SK-N-SH (cell line): ENCODE data around the gene ALAS1. TPM values are rescaled to one million over a fixed set of nuclear protein-coding genes. Genes with fewer than 3 reads are reported as not detected.

ENCODE experiments used
- CTCF ChIA-PET: fragments of 300-600, 350-600 bp; formaldehyde crosslinking; extraction: SDS; loops from one replicate; lab custom pipeline; 2021; lab: Yijun Ruan, JAX
- POLR2A ChIA-PET: fragments of 350-600 bp; sonication (Branson Sonifier 250); formaldehyde crosslinking; extraction: SDS; loops from one replicate; lab custom pipeline; 2020; ENCODE audit warnings: antibody characterized with exemption, inconsistent platforms; lab: Yijun Ruan, JAX
- DNase-seq: peaks from one replicate; pipeline ENCODE4 v3.0.0; 2012
- H2AFZ ChIP-seq: fragments of 200-600 bp; sonication (generic); 2 replicates; pipeline ENCODE4 v1.8.1; 2016; ENCODE audit warnings: antibody characterized with exemption, mild to moderate bottlenecking, low read depth
- H3F3A ChIP-seq: fragments of 200-600 bp; sonication (generic); replicated peaks from 2 replicates; pipeline ENCODE3; 2016; ENCODE audit warnings: antibody characterized with exemption, mild to moderate bottlenecking; ENCODE audit not compliant: insufficient read depth
- H3K27ac ChIP-seq, 2 experiments: fragments of 200-500 bp in 1 of 2; fragments of 200-600 bp in 1 of 2; sonication (Bioruptor generic) in 1 of 2; sonication (generic), shearing (Covaris generic) in 1 of 2; 2 replicates each; pipeline versions ENCODE4 v1.5.1 to v1.6.1; 2014 to 2016; ENCODE audit warnings: low read depth in 2 of 2, inconsistent platforms in 1 of 2, low read length in 1 of 2, mild to moderate bottlenecking in 1 of 2, mixed read lengths in 1 of 2
- H3K27me3 ChIP-seq: fragments of 200-600 bp; sonication (generic), shearing (Covaris generic); 2 replicates; pipeline ENCODE4 v1.6.1; 2016; ENCODE audit warnings: mixed run types; ENCODE audit not compliant: insufficient read depth
- H3K36me3 ChIP-seq, 2 experiments: fragments of 200-500 bp in 1 of 2; fragments of 200-600 bp in 1 of 2; sonication (Bioruptor generic) in 1 of 2; sonication (generic) in 1 of 2; replicated peaks in 1 of 2; 2 replicates each; pipeline versions ENCODE3 to v1.5.1; 2014 to 2016; ENCODE audit warnings: low read length in 1 of 2, mild to moderate bottlenecking in 1 of 2; ENCODE audit not compliant: insufficient read depth in 2 of 2, control insufficient read depth in 1 of 2
- H3K4me1 ChIP-seq, 2 experiments: fragments of 200-500 bp in 1 of 2; fragments of 200-600 bp in 1 of 2; sonication (Bioruptor generic) in 1 of 2; sonication (generic), shearing (Covaris generic) in 1 of 2; 2 replicates each; pipeline versions ENCODE4 v1.5.1 to v1.6.1; 2014 to 2016; ENCODE audit warnings: low read depth in 1 of 2, low read length in 1 of 2, mixed run types in 1 of 2; ENCODE audit not compliant: insufficient read depth in 2 of 2, control insufficient read depth in 1 of 2
- H3K4me2 ChIP-seq: fragments of 200-600 bp; sonication (generic), shearing (Covaris generic); 2 replicates; pipeline ENCODE4 v1.6.1; 2017; ENCODE audit warnings: mixed run types
- H3K4me3 ChIP-seq, 2 experiments: fragments of 200-500 bp in 1 of 2; fragments of 200-600 bp in 1 of 2; sonication (Bioruptor generic) in 1 of 2; sonication (generic), shearing (Covaris generic) in 1 of 2; 2 replicates each; pipeline versions ENCODE4 v1.5.1 to v1.8.1; 2014 to 2016; ENCODE audit warnings: low read depth in 2 of 2, inconsistent platforms in 1 of 2, low read length in 1 of 2, mild to moderate bottlenecking in 1 of 2, mixed read lengths in 1 of 2, moderate library complexity in 1 of 2
- H3K79me2 ChIP-seq: fragments of 200-600 bp; sonication (generic); 2 replicates; pipeline ENCODE4 v1.8.1; 2017; ENCODE audit warnings: mild to moderate bottlenecking; ENCODE audit not compliant: insufficient read depth
- H3K9ac ChIP-seq: fragments of 200-600 bp; sonication (generic); 2 replicates; pipeline ENCODE4 v1.6.1; 2017; ENCODE audit warnings: mixed run types
- H3K9me2 ChIP-seq: fragments of 200-600 bp; sonication (generic); 2 replicates; pipeline ENCODE4 v1.6.1; 2017; ENCODE audit warnings: mixed run types
- H3K9me3 ChIP-seq: fragments of 200-600 bp; sonication (generic); 2 replicates; pipeline ENCODE4 v1.6.1; 2017; ENCODE audit warnings: mixed run types, mild to moderate bottlenecking, moderate library complexity
- H4K20me1 ChIP-seq: fragments of 200-600 bp; sonication (generic); 2 replicates; pipeline ENCODE4 v1.6.1; 2017; ENCODE audit warnings: mild to moderate bottlenecking, mixed run types; ENCODE audit not compliant: insufficient read depth
- CHD2 ChIP-seq: fragments of 150-350 bp; IDR thresholded peaks from 2 replicates; pipeline ENCODE4 v1.6.1; 2018; ENCODE audit warnings: low read length; ENCODE audit not compliant: partially characterized antibody
- CTCF ChIP-seq: fragments of 200-600 bp; sonication (generic); IDR thresholded peaks from 2 replicates; pipeline ENCODE4 v1.6.1; 2017; ENCODE audit warnings: antibody characterized with exemption, mild to moderate bottlenecking, moderate library complexity
- NFIC ChIP-seq: IDR thresholded peaks from 2 replicates; pipeline ENCODE4 v1.4.0; 2012; ENCODE audit warnings: borderline replicate concordance
- NRF1 ChIP-seq: IDR thresholded peaks from 2 replicates; pipeline ENCODE4 v1.6.1; 2012; ENCODE audit warnings: low read depth, mild to moderate bottlenecking, low read length
- PBX3 ChIP-seq: IDR thresholded peaks from 2 replicates; pipeline ENCODE4; 2012
- POLR2AphosphoS5 ChIP-seq: IDR thresholded peaks from 2 replicates; pipeline ENCODE4 v1.6.1; 2012; ENCODE audit warnings: low read depth, low read length
- RAD21 ChIP-seq: IDR thresholded peaks from 2 replicates; pipeline ENCODE4 v1.6.1; 2012; ENCODE audit warnings: mild to moderate bottlenecking, low read length
- REST ChIP-seq: IDR thresholded peaks from 2 replicates; pipeline ENCODE4 v1.6.1; 2012; ENCODE audit warnings: mild to moderate bottlenecking, low read depth, low read length, moderate library complexity
- SMC3 ChIP-seq: IDR thresholded peaks from 2 replicates; pipeline ENCODE4 v1.6.1; 2012; ENCODE audit warnings: low read depth, low read length, improper control_type of control experiment
- YY1 ChIP-seq: IDR thresholded peaks from 2 replicates; pipeline ENCODE4 v1.4.0; 2012; ENCODE audit warnings: low read depth, mild to moderate bottlenecking
- WGBS: methylation state at CpG from one replicate; pipeline ENCODE4 v1.1.6; 2017; ENCODE audit warnings: low lambda C conversion rate; 5-methylcytosine and 5-hydroxymethylcytosine counted together
- polyA plus RNA-seq, 3 experiments: library from polyadenylated mRNA; depleted of rRNA; stranded (reverse); fragments of >200 nt; gene quantifications; 2 replicates each; pipeline ENCODE4 v1.2.3, GENCODE V29; 2012

Gene ALAS1
- polyA plus RNA-seq, 1 of the 3 experiments (the other 2 are of a cell fraction), result 47.9 TPM

- no peak for TF ChIP-seq POLR2AphosphoS5
- no peak for TF ChIP-seq NRF1
These were observed 21.1 kb downstream of the ALAS1 start (continued) for GRCh38 chr3:52218937-52219650.

GRCh38 chr3:52220380-52221026, 22.5 kb downstream of the ALAS1 start:
- POLR2A ChIA-PET, result interaction anchor here (0.8 to 2.6 kb wide), 5 partner anchors 18 to 225 kb away, joined by 3 to 16 read pairs (median 3); partner anchors contain the start of genes GLYCTK, POC1A, RPL29 and TWF2

More at GRCh38 chr3:52220380-52221026, 22.5 kb downstream of the ALAS1 start:
- Histone ChIP-seq H3K9me3 (no peaks in the 10 kb centered on the region), H3K36me3 (peaks cover 0 to 5% of the 10 kb centered on the region in 2 experiments)
- TF ChIP-seq CHD2, result peak; percentile 43
- TF ChIP-seq CTCF, result peak; percentile 88
- no peak for TF ChIP-seq REST
- peak; percentile 63 for TF ChIP-seq NFIC
- no peak for TF ChIP-seq YY1
- TF ChIP-seq SMC3, result peak; percentile 86
- TF ChIP-seq RAD21, result peak; percentile 81
- TF ChIP-seq PBX3, result peak; percentile 67
- TF ChIP-seq, all 33 proteins: peak for 6
- 50% methylated on average over 6 of the region's 9 CpGs for WGBS
- Histone ChIP-seq H4K20me1 (no peaks in the 10 kb centered on the region), H2AFZ (no peak overlapping the region), H3K4me2 (no peak overlapping the region), H3K9me2 (no peaks in the 10 kb centered on the region), H3F3A (peaks cover 15% of the 10 kb centered on the region), H3K79me2 (no peaks in the 10 kb centered on the region), H3K4me1 (peaks cover 12 to 19% of the 10 kb centered on the region in 2 experiments; a peak in 3 of 4 replicates), H3K27ac (no peak overlapping the region), H3K9ac (no peak overlapping the region), H3K27me3 (no peaks in the 10 kb centered on the region), H3K4me3 (peak overlapping the region in 1 of 2 experiments; percentile 38; a peak in 1 of 4 replicates)
- CTCF ChIA-PET, result interaction anchor here (0.6 to 16.1 kb wide), 65 partner anchors 10 to 279 kb away, joined by 3 to 257 read pairs (median 4); partner anchors contain the start of genes ABHD14A, ABHD14B, ALAS1 and POC1A
- peak; percentile 93 for DNase-seq
